NOMO-1 treated with dmso at 0.1 percent for 144 hours (cell line): ENCODE measurements around the gene ARHGDIB.

Experiments used
- DNase-seq: peaks from one replicate; lab custom pipeline; 2025; ENCODE audit not compliant: unreplicated experiment; lab: John Stamatoyannopoulos, UW

ARHGDIB gene

DNA sequence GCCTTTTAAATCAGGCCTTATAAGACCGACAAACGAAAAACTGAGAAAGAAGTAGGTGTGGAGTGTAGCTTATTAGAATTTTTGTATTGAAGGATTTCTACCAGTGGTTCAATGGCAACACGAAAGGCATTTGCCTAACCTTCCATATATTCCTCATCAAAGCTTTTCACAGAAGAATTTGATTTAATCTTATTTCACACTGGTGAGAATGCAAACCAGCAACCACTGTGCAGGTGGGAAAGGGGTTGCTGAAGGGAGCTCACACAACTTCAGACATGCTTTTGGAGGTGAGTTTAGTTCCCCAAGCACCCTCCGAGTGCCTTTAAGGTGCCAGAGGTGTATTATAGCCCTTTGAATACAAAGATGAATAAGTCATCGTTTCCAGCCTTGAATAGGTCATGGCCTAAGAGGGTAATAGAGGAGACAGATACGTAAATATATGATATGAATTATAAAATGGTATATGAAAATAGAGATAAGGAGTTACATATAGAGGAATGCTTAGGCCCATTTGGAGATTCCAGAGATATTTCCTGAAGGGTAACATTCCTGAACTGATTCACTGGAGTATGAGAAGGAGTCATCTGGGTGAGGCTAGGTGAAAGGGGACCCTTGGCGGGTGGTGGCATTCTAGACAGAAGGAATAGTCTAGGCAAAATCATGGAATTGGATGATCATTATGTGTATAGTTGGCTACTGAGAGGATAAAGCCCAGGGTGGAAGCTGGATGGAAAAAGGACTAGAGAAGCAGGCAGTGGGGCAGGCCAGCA, 29.4 kb downstream of the ARHGDIB start:
- DNase-seq: no peak

DNA sequence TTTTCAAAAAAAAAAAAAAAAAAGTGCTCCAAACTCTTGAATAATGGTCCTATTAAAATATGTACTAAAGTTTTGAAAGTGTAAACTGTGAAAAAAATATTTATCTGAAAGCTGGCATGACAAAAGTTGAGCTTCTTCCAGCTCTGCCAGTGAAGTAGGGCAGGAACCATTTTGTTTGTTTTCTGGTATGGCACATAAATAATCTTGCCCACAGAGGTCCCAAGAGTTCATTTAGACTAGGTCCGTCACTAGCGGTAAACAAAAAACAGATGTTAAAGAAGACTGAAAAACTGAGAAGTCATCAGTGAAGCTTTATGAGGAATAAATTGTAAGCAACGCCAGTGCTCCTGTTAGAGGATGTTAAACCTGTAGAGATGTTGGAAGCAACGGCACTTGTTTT, 30.0 kb downstream of the ARHGDIB start:
- no peak for DNase-seq

DNA sequence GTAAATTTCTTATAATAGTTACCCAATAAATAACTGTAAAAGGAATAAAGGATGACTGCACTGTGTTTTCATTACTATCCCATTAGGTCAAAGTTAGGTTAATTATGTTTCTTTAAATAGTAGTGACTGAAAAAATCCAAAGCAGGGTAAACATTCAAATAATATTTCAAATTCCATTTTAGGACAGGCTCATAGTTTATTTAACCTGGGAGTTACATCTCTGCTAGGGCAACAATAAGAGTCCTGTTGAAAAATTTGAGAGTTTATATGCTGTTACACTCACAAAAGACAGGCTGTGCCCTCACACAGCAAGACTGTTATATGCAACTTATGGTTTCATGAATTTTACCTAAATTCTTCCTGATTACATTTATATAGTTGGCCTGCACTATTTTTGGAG, 31.1 kb downstream of the ARHGDIB start:
- DNase-seq: no peak

DNA sequence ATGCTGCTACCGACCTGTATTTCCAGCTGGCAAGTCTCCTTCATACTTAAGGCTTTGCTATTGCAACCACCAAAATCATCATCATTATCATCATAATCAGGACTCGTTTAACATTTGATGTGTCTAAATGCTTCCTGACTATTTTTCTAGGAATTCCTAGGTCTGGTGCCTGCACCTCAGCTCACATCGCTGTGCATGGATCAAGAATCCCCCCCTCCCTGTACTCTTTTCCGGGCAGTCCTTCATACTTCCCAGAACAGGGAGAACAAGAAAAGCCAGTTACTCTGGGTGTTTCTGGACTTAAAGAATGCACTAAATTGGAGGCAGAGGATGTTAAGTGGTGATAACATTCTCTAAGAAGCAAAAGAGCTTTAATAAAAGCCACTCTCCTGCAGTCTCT, 32.5 kb downstream of the ARHGDIB start:
- no peak for DNase-seq

DNA sequence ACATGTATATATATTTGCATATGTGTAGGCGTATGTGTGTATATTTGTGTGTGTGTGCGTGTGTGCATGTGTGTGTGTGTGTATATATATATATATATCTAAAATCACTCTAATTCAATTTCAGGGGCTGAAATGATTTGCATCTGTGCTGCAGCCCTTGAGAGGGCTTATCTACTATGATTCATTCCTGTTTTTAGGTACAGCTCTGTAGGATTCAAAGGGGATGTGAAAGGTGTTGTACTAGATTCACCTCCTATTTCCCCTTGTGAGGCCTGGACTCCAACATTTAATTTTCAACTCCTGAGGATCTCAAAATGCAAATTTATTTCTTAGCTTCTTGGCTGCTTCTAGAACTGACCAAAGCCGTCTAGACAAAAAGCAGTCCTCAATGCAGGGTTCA, 34.1 kb downstream of the ARHGDIB start:
- DNase-seq: no peak

DNA sequence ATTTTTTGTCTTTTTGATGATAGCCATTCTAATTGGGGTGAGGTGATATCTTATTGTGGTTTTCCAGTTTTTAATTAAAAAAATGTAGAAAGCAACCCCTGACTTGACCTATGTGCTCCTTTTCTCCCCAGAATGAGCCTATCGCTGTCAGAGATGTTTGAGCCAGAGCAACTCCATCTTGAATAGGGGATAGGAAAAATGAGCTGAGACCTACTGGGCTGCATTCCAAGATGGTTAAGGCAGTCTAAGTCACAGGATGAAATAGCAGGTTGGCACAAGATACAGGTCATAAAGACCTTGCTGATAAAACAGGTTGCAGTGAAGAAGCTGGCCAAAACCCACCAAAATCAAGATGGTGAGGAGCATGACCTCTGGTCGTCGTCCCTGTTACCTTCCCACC, 36.9 kb downstream of the ARHGDIB start:
- DNase-seq: no peak

DNA sequence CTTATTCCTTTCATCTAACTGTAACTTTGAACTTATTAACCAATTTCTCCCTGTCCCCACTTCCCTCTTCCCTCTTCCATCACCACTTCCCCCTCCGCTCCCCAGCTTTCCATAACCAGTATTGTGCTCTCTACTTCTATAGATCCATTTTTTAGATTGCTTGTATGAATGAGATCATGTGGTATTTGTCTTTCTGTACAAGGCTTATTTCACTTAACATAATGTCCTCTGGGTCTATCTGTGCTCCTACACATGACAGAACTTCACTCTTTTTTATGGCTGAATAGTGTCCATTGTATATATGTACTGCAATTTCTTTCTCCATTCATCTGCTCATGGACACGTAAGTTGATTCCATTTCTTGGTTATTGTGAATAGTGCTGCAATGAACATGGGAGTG, 37.5 kb downstream of the ARHGDIB start:
- DNase-seq: no peak

DNA sequence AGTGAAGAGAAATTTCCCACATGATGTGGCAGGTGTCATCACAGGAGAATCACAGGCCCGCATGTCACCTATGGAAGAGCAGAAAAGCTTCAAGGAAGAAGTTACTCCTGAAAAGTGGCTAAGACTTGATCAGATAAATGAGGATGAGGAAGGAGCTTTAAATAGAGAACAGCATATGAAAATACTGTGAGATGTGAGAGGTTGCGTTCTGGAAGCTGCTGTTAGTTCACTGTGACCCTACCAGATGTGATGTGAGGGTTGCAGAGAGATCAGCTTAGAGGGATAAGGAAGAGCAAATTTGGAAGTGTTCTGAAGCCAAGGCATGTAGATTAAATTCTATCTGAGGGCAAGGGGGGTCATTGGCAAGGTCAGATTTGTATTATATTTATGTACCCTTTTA, 40.2 kb downstream of the ARHGDIB start:
- no peak for DNase-seq

DNA sequence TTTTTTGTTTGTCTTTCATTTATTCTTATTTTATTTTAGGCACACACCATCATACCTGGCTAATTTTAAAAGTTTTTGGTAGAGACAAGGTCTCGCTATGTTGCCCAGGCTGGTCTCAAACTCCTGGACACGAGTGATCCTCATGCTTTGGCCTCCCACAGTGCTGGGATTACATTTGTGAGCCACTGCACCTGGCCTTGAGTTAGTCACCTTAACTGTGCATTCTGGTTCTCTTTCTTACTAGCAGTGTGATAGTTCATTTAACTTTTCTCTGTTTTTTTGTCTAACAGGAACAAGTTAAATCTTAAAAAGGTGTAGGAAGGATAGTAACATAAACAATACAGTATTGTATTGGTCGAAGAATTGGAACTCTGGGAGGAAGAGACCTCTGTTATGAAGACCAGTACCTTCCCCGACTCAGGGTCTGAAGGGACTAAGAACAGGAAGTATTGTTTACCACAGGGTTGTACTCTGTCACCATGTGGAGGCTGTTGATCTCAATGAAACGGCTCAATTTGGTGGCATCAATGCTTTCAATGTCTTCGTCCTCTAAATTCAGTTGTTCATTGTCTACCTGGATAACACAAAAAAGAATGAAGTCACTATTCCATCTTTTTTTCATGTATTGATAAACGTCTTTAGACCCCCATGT, 40.8 kb downstream of the ARHGDIB start:
- DNase-seq: no peak

DNA sequence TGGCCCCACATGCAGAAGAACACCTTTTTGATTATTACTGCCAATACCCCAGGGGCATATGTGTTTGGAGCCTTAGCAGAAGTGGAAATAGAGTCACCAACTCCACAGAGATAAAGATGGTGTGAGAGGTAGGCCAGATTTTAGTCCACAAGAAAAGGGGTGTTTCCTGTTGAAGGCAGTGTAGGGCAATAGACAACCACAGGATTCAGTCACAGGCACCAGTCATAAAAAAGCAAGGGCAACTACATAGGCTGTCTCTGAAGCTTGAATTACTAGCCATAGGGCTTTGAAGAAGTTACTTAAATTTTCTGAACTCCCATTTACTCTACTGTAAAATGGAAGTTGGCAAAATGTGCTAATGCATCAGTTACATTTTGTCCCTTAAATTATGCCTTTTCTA, 41.9 kb downstream of the ARHGDIB start:
- no peak for DNase-seq

DNA sequence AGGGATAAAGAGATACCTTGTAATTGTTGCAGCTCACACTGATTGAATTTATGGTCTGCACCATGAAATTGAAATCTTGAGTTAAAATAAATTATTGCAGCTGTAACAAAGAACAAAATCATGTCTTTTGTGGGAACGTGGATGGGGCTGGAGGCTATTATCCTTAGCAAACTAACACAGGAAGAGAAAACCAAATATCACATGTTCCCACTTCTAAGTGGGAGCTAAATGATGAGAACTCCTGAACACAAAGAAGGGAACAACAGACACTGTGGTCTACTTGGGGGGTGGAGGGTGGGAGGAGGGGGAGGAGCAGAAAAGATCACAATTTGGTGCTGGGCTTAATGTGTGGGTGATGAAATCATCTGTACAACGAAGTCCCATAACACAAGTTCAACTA, 45.7 kb downstream of the ARHGDIB start:
- no peak for DNase-seq

DNA sequence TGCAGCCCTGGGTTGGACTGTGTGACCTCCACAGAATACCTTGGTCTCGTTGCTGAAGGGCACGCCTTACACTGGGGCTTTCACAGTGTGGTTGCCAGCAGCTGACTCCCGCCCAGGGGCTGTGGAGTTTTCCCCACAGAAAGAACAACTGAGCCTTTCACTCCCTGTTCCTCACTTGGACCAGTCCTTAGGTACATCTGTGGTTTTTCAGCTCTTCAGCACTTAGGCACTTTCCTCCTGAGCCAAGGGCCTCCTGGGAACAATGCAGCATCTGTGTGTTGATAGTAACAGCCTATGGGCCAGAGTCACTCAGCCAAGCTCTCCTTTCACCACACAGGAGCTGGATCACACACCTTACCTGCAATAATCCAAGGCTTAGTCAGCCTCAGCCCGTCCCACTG, 48.0 kb downstream of the ARHGDIB start:
- no peak for DNase-seq

DNA sequence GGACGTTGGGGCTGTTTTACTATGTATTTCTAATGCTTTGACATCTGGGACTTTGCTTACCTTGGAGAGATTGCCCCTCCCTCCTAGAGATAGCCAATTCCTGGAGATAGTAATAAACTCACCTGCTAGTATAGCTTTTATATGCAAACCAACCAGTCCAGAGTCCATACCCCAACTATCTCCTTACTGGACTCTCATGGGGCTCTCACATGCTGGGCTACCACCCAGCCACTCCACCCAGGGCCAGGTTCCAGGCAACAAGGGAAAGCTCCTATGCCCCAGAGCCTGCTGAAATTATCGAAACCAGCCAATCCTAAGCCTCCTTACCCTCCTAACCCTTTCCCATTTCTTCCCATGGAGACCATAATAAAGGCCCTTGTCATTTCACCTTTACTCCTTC, 50.3 kb downstream of the ARHGDIB start:
- no peak for DNase-seq

DNA sequence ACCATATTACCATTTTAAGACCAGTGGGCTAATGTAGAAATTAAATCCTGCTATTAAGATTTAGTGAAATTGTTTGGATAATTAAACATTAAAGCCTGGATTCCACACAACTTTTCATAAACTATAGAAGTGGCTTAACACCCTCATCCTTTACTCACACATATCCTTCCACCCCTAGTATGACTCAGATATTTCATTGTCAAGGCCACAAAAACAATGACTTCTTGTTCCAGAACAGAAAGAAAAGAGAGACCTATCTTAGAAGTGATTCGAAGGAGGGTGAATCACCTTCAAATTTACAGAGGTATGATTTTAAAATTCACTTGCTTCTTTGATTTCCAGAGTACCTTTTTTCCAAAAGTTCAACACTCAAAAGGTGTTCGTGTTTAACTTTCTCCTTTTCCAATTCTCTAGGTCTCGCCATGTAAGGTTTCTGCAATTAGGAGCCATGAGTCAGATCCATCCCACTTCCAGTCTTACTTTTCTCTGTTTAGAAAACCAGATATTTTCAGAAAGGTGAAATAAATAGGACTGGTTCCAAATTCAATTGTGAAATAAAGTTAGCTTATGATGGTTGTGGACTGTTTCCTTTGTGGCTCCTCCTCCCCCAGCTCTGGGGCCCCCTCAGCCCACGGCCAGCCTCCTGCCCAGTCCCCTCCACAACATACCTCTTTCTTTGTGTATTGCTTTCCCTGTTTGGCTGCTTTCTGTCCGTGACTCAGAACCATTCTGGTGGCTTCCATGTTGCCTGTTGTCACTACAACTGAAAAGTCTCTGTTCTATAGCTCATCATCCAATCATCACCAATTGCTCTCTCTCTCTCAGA, 51.1 kb downstream of the ARHGDIB start:
- DNase-seq: no peak

DNA sequence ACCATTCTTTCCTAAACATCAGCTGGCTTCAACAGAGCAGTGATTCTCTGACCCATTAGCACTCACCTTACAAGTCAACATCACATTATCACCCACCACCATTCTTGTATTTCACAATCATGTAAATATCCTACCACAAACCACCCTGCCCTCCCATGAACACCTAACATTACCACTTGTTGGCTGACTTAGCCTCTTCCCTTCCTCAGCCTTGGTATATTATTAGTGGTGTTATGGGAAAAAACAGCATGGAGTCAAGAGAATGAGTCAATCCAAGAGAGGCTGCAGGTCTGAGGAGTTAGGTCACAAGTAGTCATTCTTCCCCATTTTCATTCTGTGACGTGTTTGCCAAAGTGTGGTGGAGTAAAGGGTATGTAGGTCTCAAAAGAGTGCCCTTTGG, 53.4 kb downstream of the ARHGDIB start:
- no peak for DNase-seq

DNA sequence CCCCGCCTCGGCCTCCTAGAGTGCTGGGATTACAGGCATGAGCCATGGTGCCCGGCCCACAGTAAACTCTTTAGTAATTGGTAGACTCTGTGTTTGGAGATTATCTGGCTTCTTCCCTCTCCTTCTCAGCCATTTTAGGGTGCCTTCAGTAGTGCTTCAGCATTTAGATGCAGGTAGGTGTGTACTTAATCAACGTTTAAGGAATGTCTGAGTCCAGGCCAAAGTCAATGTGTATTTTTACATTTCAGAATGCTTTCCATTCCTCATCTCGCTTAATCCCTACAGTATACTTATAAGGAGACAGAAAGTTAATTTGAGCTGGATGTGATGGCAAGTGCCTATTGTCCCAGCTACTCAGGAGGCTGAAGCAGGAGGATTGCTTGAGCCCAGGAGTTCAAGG, 55.3 kb downstream of the ARHGDIB start:
- no peak for DNase-seq

DNA sequence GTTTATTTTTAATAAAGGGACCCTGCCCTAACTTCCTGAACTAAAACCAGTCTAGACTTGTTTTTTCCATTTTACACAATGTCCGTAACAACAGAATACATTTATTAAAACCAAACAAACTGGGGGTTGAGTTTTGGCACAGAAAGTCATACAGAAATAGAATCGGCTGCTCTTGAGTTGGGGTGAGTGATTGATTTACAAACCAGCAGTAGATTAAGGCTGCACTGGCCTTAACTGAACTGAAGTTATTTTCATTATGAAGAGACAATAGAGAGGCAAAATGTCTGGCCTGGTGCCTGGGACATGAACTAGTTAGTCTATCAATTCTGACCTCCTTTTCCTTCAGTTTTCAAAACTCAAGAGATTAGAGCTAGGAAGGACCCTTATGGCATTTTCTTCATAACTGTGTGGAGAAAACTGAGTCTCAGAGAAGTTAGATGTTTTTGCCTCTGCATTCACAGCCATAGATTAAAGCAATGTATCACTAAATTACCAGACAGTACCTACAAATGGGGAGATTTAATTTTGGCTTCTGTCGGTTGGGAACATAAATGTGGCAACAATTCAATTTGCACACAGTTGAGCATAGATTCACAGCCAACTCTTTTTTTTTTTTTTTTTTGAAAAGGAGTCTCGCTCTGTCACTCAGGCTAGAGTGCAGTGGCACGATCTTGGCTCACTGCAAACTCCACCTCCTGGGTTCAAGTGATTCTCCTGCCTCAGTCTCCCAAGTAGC, 56.0 kb downstream of the ARHGDIB start:
- no peak for DNase-seq

DNA sequence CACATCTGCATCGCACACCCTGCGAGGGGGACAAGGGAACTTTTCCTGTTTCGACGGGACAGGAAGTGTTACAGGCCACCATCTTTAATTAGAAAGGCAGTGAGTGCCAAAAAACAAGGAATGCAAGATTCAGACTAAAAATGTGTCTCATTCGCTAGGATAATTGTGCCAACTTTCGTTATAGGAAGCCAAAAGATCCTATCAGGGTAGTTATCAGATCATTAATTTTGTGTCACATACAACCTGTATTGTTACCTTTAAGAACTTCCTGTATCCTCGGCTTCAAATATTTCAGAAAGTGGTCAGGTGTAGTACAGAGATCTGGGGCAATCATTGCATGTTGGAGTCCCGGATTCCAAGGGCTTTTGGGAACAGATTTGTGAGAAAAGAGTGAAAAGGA, 56.5 kb downstream of the ARHGDIB start:
- no peak for DNase-seq

DNA sequence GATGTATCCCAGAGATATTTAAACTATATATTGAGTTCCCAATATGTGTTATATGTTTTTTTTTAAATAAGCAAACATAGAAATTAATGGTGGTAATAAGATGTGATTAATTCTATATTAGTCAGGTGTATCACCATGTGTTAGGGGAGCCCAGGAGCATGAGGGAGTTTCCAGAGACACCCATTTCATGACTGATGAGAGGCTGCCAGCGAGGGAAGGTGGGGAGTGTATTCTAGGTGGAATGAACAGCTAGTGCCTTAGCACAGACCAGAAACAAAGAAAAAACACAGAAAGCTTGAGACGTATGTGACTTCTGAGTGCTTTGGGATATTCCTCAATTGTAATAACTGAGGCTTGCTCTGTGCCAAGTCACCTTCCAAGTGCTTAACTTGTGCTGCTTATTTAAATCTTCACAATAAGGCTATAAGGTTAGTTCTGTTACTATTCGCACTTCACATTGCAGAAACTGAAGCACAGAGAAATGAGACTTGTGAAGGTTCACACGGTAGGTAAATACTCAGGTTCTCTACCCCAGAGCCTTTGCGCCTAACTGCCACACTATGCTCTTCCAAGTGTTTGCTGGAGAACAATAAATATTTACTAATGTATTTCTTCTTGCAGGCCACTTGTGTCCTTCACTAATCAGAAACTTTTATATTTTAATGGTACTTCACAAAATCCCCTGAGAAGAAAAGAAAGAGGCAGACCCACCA, 57.9 kb downstream of the ARHGDIB start:
- DNase-seq: no peak

DNA sequence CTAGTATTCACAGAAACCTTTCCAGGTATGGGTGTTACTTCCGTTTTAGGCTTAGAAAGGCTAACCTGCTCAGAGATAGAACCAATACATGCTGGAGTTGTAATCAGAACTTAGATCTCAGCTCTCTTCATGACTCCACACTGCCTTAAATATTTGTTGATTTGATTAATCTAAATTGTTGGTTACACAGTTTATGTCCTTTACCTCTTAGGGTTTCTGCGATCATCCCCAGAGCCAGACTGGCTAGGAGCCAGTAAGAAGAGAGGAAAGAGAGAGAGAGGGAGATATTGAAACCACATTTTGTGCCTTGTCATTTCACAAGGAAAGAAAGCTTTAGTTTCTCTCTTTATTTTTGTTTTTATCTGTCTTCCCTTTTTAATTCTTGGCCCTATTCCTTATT, 58.9 kb downstream of the ARHGDIB start:
- no peak for DNase-seq

DNA sequence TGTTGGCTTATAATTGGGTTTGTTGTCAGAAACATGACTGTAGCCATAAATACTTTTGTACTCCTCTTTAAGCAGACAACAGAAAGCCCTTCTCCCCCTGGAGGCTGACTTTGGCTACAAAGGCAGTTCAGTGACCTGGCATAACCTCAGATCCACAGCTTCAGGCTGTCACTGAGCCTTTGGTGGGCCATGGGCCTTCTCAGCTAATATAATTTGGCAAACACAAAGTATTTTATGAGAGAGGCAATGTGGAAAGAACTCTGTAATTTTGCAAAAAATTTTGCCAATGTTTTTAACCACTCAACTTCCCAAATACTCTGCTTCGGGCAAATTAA, 60.2 kb downstream of the ARHGDIB start:
- DNase-seq: no peak
